Breast epithelium (tissue), 3 donors: ENCODE measurements around the gene RITA1.

Source experiments
- CTCF ChIP-seq, 3 donors: fragments of 450-650 bp; IDR thresholded peaks; one replicate each; pipeline ENCODE4 v1.5.1; 2016 to 2017; ENCODE audit warnings: antibody characterized with exemption in 3 of 3, mild to moderate bottlenecking in 3 of 3, moderate library complexity in 3 of 3
- POLR2A ChIP-seq: fragments of 450-650 bp; IDR thresholded peaks from one replicate; pipeline ENCODE4 v1.6.1; 2016; ENCODE audit warnings: antibody characterized with exemption, mild to moderate bottlenecking, moderate library complexity
- POLR2AphosphoS5 ChIP-seq, 3 donors: sonication (generic); formaldehyde crosslinking; IDR thresholded peaks; one replicate each; pipeline ENCODE4 v1.6.1; 2017; ENCODE audit warnings: antibody characterized with exemption in 3 of 3

- TF ChIP-seq POLR2A (no peak), CTCF (IDR thresholded peaks at IDR 0.05) (no peak), POLR2AphosphoS5 (IDR thresholded peaks at IDR 0.05) (no peak)
Measured at GRCh38 chr12:113162102-113163029, 23.2 kb upstream of the RITA1 start.
